HG03039 (cell line): Measurements from ENCODE around the gene CEP68.

Experiments
- ATAC-seq: cut with Tn5 transposase; IDR thresholded peaks from one replicate; pipeline ENCODE4 v1.9.1; 2021; ENCODE audit warnings: mild to moderate bottlenecking, moderate library complexity; ENCODE audit not compliant: unreplicated experiment

CEP68 gene

DNA sequence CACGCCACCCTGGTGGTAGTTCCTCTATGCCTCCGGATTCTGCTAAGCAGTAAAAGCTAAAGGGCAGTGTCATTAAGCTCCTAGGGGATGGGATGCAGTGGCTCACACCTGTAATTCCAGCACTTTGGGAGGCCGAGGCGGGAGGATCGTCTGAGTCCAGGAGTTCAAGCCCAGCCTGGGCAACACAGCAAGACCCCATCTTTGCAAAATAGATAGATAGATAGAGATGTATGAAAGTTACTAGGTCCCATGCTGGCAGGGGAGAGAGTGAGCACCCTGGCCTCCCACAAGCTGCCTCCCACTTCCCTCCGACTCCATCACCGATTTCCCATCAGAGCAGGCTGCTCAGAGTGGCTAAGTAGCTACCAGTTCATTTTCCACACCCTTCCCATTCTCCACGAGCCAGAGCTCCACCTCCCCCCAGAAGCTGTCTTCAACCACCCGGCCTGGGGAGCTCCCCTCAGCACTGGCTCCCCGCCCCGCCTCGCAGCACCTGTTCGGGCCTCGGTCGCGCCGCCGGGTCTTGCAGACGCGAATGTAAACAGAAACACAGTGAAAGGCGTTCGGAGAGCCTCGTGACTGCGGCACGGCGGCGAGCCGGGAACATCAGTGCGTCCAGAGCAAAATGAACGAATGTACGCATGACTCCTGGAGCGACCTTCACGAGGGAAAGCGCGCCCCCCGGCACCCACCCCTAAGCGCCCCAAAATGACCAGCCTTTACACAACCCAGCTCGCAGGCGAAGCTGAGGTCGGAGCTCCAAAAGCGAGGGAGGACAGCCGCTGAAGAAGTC is 598 bp upstream of the CEP68 start:
- ATAC-seq: peak; percentile 17

DNA sequence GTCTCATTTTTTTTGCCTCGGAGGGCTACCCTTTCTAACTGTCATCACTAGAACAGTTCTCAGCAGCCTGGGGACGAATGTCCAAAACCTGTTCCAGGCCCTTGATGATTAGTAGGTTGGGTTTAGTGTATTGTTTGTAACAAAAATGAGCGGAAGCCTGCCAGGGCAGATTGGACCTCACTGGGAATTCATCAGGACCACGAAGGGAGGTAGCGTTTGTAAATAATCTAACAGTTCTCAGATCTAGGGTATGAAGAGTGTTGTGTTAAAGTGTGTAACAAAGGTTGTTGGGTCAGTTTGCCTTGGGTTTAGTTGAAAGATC is 799 bp downstream of the CEP68 start:
- no peak for ATAC-seq

DNA sequence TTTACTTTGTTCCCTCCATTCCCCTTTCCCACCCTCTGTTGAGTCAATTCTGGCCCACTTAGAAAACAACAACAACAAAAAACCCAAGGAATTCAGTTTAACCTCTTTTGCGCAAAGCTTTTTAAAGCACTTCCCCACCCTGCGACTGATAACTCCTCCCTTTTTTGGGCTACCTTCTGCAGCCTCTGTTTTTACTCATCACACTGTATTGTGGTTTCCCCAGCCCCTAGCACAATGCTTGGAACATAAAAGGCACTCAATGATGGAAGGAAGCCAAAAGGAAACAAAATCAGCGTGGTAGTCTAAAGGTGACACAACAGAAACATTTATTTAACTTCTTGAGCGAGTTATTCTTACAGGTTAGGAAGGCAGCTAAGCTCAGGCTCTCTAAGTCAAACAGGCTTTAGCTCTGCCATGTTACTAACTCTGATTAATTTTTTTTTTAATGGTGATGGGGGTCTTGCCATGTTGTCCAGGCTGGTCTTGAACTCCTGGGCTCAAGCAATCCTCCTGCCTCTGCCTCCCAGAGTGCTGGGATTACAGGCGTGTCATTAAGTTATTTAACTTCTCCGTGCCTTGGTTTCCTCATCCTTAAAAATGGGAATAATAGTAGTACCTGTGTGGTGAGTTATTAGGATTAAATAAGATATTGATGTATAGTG is 1.3 kb downstream of the CEP68 start:
- ATAC-seq: no peak

DNA sequence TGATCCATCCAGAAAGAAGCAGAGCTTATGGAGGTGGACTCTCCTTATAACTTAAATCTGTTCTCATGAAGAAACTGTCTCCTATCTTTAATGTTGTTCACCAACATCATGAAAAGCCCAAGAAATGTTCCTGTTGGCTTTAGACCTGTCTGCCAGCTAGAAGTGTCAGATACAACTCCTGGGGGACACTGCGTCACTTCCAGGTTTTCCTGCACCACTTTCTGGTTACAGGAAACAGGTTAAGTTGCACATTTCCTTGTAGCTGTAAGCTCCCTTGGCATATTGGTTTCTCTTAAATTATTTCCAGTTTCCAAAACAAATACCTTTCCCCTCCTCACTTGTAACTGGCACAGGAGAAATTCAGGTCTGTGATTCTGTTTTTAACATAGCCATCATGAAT is 2.9 kb downstream of the CEP68 start:
- no peak for ATAC-seq

DNA sequence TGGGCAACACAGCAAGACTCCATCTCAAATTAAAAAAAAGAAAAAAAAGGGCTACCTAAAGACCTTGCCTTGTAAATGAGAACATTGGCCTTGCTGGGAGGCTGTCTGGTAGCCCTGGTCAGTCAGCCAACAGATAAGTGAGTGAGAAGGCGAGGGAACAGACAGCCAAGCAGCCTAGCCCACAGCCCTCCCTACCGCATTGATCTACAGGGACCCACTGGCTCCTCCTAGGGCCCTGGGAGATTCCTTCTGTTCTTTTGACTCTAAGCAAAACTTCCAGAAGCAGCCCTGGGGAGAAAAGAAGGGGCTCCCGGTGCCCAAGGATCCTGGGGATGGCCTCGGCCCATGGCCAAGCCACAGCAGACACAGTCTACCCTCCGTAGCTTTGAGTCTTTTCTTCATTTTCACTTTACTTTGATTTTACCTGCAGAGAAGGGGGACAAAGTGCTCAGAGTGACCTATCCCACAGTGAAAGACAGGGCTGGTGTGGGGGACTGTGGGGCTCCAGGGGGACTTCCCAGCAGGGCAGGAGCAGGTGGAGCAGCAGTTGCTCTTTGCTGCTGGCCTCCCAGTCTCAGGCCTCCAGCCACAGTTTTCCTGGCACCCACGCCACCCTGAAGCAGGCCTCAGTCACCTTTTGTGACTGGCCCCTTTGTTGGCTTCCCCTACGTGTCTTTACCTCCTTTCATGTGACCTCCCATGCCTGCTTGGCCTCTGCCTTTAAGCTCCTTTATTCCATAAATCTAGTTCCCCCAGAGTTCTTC is 5.1 kb downstream of the CEP68 start:
- ATAC-seq: no peak

DNA sequence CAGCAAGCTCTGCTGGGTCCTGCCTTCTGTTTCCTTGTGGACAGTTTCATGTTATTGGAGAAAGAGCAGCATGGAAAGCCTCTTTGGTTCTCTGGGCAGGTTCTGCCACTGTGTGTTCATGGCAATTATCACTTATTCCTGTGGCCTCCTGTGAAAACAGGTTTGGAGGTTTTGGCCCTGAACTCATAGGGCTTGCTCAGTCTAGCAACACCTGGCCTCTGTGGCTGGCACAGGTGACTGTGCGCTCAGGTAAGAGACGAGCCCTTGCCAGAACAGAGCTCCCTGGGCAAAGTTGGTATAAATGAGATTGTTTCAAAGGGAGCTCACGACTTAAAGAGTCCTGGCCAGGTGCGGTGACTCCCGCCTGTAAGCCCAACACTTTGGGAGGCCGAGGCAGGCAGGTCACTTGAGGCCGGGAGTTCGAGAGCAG is 5.7 kb downstream of the CEP68 start:
- no peak for ATAC-seq

DNA sequence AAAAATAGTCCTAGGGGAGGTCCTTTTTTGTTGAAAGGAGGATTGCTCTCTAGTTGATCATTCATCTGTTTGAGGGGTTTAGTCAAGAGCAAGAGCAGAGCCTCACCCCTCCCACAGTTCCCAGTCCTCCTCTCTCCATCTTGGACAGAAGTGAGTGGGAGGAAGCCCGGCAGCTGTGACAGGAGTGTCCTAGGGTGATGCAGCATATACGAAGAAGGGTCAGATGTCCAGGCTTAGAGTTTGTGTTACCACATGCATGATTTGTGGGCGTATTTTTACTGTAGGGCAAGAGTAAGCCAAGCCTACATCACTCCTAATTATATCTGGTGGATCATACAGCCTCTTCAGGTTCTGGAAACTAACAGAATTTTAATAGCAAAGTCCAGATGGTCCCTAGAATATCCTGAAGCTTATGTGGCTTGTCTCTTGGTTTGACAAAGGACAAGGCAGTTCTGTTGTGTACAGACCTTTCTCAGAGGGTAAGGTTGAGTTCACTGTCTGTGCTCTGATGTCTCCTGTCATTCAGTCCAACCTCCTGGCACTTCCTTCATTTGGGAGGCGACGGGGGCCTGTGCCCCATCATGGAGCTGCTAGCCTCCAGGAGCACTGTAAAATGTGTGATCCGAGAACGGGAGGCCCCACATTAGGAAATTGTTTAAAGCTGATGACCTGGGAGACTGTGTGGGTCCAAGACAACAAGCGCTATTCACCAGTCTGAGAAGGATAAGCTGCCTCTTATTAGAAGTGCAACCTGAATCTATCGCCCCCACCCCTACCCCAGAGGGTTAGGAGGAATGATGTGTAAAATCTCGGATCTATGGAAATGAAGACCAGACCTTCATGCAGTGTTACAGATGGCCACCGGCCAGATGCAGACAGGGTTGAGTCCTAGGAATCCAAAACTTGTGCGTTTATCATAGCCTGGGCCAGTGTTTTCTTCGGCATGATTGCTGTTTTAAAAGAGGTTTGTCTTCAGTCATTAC is 6.9 kb downstream of the CEP68 start:
- ATAC-seq: no peak

DNA sequence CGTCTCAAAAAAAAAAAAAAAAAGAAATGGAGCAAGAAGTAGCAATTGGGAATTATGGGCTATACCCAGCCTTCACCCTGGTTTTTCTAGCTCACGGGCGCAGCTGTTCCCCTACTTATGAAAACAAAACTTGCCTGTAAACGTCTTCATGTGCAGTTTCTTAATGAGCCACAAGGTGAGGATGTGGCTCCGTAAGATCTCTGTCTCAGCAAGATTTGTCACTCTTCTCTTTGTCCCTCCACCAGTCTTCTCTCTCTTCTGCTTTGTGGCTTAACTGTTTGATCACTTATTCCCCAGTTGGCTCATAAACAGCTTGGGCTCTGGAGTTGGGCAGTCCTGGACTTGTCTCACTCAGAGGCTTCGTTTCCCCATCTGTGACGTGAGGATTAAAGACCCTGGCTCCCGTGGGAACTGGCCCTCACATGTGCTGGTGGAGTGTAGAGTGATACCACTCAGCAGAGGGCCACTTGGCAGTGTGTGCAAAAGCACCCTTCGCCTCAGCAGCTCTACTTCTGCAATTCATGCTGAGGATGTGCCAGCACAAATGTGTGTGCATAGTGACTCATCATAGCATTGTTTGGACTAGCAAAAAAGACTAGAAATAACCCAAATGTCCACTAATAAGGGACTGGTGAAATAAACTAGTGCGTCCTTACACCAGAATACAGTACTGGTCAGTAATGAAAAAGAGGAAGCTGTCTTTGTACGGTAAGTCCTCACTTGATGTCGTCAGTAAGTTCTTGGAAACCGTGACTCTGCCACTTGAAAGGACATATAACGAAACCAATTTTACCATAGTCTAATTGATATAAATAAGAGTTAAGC is 8.7 kb downstream of the CEP68 start:
- peak; percentile 69 for ATAC-seq

DNA sequence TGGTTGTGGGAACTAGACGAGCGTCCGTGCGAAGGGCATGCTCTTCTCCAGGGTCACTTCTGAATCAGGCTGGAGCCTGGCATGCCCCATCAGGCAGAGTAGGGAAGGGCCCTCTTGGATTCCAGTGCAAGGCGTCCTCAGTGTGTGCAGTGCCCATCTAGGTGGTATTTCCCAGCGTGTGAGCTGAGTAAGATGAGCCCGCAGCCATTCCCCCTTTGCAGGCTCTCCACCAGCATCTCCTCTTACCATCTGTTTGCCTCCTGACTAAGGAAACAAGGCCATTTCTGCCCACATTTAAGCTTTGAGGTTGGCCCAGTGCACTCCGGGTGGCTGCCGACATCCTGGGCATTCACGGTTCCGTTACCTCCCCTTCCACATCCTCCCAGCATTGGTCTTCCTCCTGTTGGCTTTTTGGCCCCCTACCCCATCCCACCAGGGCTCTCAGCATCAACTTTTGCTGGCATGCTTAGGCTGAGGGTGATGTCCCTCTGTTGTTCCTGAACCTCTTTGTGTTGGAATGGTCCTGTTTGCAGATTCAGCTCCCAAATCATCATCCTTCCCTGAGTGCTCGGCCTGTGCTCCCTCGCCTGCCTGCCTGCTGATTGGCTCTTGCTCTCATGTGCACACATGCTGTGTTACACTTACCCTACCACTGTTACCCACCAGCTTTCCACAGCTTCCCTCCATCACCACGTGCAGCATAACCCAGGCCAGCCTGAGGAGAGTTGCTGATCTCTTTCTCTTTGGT is 11.8 kb downstream of the CEP68 start:
- ATAC-seq: no peak

DNA sequence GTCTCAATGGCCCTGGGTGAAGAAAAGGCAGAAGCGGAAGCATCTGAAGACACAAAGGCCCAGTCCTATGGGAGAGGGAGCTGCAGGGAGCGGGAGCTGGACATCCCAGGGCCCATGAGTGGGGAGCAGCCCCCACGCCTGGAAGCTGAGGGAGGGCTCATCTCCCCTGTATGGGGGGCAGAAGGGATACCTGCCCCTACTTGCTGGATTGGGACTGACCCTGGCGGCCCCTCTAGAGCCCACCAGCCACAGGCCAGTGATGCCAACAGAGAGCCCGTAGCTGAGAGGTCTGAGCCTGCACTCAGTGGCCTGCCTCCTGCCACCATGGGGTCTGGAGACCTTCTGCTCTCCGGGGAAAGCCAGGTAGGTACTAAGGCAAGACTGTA is 13.2 kb downstream of the CEP68 start:
- ATAC-seq: no peak

DNA sequence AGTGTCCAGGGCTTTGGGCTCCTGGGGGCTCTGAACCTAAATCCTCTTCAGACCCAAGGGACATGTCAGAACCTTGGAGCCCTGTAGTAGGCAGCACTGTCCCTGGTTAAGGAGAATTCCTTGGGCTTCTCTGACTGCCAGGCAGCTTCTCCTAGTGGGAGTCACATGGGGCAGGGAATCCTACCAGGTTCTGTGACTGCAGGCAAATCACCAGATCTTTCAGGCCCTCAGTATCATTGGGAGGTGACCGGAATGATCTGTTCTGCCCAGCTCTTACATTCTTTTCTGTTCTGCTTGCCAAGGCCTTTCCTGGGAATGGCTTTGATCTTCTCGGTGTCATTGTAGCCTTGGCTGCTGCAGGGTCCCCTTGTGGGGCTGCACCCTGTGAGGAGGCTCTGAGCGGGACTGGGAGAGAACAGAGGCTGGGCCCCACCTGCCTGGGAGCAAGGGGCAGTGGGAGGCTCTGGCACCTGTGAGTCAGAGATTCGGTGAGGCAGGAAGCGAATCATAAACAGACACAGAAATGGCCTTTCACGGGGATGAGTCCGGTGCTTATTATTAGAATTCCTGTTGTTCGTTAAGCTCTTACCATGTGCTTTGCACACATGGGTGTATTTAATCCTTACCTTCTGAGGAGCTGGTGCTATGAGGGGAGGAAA is 14.1 kb downstream of the CEP68 start:
- ATAC-seq: no peak

DNA sequence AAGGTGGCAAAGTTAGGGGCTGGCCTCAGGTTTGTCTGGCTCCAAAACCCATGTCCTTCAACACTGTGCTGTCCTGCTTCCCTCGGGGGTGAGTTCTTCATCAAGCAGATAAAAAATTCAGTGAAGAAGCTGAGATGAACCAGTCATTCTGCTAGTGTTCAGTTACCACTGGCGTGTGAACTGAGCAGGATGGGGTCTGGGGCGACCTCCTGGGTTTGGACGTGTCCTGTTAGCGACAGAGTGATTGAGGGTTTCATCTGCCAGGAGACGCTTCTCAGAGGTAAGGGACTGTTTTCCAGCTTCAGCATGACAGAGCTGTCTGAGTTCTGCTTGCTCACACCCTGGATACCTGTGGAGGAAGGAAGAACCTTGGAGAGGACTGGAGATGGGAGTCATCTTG is 14.6 kb downstream of the CEP68 start:
- ATAC-seq: no peak

DNA sequence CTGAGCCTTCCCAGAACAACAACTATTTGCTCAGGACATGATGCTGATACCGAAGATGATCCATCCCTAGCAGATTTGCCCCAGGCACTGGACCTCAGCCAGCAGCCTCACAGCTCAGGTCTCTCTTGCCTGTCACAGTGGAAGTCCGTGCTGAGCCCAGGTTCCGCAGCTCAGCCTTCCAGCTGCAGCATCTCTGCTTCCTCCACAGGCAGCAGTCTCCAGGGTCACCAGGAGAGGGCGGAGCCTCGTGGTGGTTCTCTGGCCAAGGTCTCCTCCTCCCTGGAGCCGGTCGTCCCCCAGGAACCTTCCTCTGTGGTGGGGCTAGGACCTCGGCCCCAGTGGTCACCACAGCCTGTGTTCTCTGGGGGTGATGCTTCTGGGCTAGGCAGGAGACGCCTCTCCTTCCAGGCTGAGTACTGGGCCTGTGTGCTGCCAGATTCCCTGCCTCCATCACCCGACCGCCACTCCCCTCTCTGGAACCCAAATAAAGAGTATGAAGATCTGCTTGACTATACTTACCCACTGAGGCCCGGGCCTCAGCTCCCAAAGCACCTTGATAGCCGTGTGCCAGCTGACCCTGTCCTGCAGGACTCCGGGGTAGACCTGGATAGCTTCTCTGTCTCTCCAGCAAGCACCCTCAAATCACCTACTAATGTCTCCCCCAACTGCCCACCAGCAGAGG is 15.4 kb downstream of the CEP68 start:
- ATAC-seq: no peak

DNA sequence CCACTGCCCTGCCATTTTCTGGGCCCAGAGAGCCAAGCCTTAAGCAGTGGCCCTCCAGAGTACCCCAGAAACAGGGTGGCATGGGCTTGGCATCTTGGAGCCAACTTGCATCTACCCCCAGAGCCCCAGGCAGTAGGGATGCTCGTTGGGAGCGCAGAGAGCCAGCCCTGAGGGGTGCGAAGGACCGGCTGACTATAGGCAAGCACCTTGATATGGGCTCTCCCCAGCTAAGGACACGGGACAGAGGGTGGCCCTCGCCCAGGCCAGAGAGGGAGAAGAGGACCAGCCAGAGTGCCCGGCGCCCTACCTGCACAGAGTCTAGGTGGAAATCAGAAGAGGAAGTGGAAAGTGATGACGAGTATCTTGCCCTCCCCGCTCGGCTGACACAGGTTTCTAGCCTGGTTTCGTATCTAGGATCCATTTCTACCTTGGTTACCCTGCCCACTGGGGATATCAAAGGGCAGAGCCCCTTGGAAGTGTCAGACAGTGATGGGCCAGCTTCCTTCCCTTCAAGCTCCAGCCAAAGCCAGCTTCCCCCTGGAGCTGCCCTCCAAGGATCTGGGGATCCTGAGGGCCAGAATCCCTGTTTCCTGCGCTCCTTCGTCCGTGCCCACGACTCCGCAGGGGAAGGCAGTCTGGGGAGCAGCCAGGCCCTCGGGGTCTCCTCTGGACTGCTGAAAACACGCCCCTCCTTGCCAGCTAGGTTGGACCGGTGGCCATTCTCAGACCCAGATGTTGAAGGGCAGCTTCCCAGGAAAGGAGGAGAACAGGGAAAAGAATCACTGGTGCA is 16.2 kb downstream of the CEP68 start:
- no peak for ATAC-seq

DNA sequence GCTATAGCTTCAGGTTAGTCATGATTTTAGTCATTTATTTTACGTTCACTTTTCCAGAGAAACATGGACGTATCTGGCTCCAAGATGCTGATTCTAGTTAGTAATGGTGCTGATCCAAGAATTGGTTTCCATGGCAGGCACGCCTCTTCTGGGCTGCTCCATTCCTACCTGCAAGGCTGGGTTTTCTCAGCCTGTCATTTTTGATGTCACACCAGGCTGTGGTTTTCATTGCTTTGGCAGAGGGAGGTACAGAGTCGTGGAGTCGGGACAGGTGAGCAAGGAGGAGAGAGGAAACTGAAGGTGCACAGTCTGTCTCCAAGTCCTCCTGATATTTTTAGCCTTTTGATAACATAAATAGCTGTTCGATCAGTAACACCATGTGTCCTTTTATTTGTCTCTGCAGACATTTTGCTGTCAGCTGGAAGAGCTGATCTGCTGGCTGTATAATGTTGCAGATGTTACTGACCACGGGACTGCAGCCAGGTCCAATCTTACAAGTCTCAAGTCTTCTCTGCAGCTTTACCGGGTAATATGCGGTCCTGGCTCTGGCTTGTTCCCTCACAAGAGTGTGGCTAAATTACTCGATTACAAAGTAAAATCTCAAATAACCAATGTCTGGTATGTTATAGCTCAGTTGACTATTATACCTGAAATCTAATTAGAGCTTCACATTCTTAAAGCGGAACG is 17.8 kb downstream of the CEP68 start:
- ATAC-seq: no peak

DNA sequence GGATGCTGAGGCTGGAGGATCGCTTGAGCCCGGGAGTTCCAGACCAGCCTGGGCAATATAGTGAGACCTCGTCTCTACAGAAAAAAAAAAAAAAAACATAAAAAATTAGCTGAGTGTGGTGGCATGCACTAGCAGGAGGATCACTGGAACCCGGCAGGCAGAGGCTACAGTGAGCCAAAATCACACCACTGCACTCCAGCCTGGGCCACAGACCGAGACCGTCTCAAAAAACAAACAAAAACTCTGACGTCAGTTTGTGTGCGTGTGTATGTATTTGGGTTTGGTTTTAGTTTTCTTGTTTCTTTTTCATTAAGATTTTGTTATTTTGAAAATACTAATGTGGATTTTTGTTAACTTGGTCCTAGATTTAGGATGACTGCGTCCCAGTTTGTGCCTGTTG is 19.0 kb downstream of the CEP68 start:
- ATAC-seq: no peak
